LoVo (cell line): ENCODE results near the gene C10orf90.

Experiments
- DNase-seq: peaks from one replicate; pipeline ENCODE4 v3.0.0-alpha.2; 2016; ENCODE audit warnings: low spot score

The C10orf90 gene

GRCh38 chr10:126538439-126539135 lies 131.9 kb downstream of the C10orf90 start:
- DNase-seq = no peak

GRCh38 chr10:126536656-126537055 lies 133.8 kb downstream of the C10orf90 start:
- DNase-seq = no peak

- DNase-seq = no peak
Measured at GRCh38 chr10:126536148-126536547, 134.3 kb downstream of the C10orf90 start.

- no peak for DNase-seq
Measured at GRCh38 chr10:126533644-126534043, 136.8 kb downstream of the C10orf90 start.

- no peak for DNase-seq
Measured at GRCh38 chr10:126528315-126528835, 142.1 kb downstream of the C10orf90 start.

- DNase-seq = no peak
Measured at GRCh38 chr10:126527645-126528314, 142.7 kb downstream of the C10orf90 start.

GRCh38 chr10:126525326-126525725 lies 145.2 kb downstream of the C10orf90 start:
- DNase-seq = no peak

DNA sequence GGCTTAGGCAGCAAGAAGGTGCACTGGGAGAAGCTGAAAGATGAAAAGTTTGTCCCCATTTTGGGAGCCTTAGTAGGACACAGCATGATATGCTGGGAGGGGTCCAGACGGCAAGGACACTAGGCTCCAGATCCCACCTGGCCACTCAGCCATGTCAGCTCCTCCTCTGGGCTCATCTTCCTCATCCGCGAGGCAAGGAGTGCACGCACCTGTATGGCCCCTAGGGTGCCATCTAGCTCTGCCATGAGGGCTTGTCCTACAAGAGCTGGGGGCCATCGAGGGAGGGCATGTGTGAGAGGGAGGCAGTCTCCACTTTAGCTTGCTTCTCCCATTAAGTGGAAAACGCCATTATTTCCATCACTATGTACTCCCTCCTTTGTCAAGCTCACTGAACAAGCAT lies 146.0 kb downstream of the C10orf90 start:
- no peak for DNase-seq

DNA sequence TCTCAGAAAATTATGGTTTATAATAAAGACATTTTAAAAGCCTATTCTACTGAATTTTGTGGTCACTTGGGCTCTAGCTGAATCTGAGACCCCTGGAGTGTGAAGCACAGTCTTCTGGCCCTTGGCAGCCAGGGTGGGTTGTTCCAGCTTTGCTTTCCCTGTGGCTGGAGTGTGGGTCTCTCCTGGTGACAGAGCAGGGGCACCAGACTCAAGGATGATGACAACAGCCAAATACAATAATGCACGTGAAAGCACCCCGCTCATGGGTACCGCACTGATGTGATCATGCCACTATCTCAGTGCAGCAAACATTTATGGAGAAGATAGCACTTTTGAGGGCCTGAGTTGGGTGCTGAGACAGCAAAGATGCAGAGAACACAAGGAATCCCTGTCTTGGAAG lies 147.4 kb downstream of the C10orf90 start:
- DNase-seq = no peak

DNA sequence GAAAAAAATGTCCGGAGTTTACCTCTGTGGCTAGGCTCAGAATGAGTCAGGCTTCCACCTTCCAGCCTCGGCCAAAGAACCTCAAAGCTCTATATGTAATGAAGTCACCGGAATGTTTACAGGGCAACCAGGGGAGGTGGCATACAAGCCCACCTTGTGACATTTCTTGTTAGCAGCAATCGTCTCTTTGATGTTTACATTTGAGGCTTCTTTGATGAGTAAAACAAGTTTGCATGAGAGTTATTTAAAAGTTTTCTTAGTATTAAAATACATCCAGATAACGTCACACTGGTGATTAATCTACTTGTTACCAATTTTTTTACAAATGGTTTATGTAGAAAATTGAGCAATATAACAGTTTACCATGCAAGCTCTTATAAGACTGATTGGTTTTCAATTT lies 149.1 kb downstream of the C10orf90 start:
- DNase-seq = peak; percentile 14

DNA sequence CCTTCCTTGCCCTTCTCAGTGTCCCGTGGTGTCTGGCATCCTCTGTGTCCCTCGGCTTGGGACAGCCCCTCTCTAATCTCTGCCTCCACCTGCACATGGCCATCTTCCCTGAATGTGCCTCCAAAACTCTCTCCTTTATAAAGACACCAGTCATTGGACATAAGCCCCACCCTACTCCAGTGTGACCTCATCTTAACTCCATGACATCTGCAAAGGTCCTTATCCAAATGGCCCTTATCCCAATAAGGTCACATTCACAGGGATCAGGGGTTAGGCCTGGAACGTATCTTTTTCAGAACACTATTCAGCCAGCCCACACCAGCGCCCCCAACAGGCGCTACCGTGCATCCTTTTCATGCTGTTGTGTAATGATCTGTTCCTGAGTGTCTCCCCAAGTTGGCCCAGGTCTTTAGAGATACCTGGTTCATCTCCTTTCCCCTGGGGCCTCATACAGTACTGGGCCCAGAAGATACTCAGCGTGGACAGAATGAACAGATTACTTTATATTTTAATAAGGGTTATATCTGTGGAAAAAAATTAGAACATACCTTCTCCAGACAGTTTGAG lies 149.7 kb downstream of the C10orf90 start:
- no peak for DNase-seq

DNA sequence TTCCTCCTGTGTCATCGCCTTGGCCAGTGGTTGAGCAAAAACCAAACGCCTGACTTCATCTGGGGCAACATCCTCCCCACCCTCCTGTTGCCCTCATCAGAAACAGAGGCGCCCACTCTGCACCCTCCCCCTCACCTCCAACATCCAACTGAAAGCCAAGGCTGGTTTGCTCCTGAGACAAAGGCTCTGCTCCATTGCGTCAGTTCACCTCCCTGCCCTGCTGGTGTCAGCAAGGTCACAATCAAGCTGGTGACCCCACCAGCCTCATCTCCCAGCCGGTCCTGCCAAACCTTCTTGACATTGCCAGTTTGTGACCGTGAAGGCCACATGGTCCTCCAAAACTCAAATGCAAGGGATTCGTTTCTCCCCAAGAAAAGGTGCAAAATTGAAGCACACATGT lies 150.5 kb downstream of the C10orf90 start:
- DNase-seq = no peak

DNA sequence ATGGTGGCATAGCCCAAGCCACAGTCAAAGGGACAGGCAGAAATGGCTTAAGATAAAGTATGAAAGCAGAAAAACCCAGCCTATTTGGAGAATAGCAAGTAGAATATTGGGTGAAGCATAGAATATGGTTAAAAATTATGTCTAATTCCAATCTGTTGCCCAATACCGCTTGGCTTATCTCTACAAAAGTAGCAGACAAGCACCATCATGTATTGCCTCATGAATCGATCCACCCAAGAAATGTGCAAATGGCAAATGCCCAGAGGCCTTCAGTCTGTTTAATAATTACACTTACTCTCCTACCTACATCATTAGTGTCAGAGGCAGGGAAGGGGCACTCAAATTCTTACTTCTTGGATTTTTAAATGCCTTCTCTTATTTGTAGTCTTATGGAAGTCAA lies 151.3 kb downstream of the C10orf90 start:
- DNase-seq = no peak

GRCh38 chr10:126518218-126519080 lies 152.0 kb downstream of the C10orf90 start:
- DNase-seq = no peak

DNA sequence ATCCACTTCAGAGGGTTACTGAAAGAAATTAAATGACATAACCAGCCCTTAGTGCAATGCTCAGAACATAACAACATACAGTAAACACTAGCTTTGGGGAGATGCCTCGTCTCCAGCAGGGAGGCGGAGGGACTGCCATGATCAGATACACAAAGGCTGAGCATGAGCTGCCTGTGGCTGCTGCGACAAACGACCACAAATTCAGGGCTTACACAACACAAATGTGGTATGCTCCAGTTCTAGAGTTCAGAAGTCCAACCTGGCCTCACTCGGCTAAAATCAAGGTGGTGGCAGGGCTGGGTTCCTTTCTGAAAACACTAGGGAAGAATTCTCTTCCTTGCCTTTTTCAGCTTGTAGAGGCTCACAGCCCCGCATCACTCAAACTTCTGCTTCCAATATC lies 154.0 kb downstream of the C10orf90 start:
- DNase-seq = no peak

- DNase-seq = no peak
Measured at GRCh38 chr10:126511917-126512479, 158.5 kb downstream of the C10orf90 start.

- no peak for DNase-seq
Measured at GRCh38 chr10:126509182-126509581, 161.3 kb downstream of the C10orf90 start.

GRCh38 chr10:126508535-126509040 lies 161.9 kb downstream of the C10orf90 start:
- no peak for DNase-seq

DNA sequence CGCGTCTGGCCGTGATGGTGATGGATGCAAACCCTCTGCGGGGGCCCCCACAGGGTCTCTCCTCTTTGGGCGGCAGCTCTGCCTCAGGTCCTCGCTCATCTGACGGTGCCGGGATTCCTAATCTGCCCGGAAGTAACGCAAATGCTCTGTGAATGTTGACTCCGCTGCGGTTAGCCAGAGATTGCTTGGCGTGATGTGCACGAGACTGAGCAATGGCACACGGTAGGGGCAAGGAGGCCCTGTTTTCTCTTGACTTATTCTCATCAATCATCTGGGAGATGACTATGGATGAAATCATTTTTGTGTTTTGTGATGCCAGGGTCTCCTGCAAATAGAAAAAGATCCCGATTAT lies 165.8 kb downstream of the C10orf90 start:
- no peak for DNase-seq

- DNase-seq = peak; percentile 28
Measured at GRCh38 chr10:126504063-126504760, 166.3 kb downstream of the C10orf90 start.

- DNase-seq = no peak
Measured at GRCh38 chr10:126503392-126504062, 167.0 kb downstream of the C10orf90 start.
